ENCODE data around the gene IL34. TPM values are rescaled to one million over a fixed set of nuclear protein-coding genes. Genes with fewer than 3 reads are reported as not detected.

IL34 gene
- total and polyA plus RNA-seq, 2 of the 13 experiments (the other 11 are each of a cell fraction or from before 2014, with no cell fraction given): 1.2 to 1.3 TPM

DNA sequence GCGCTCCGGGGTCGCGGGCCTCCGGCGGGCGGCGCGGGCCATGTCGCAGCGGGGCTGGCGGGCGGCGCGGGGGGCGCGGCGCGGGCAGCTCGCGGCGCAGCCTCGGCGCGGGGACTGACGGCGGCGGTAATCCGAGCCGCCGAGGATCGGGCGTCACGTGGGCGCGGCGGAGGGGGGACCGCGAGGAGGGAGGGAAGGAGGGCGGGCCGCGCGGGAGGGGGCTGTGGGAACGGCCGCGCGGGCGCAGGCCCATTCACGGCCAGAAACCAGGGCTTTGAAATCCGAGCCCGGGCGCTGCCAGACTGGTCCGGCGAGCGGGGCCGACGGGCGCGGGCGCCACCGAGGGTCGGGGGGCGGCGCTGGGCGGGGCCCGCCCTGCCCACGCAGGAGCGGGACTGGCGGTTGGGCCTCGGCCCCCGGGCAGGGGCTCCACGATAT, 39.6 kb downstream of the IL34 start, which contains the start of gene MTSS2 (continued):
- TF ChIP-seq, protein P1, sequence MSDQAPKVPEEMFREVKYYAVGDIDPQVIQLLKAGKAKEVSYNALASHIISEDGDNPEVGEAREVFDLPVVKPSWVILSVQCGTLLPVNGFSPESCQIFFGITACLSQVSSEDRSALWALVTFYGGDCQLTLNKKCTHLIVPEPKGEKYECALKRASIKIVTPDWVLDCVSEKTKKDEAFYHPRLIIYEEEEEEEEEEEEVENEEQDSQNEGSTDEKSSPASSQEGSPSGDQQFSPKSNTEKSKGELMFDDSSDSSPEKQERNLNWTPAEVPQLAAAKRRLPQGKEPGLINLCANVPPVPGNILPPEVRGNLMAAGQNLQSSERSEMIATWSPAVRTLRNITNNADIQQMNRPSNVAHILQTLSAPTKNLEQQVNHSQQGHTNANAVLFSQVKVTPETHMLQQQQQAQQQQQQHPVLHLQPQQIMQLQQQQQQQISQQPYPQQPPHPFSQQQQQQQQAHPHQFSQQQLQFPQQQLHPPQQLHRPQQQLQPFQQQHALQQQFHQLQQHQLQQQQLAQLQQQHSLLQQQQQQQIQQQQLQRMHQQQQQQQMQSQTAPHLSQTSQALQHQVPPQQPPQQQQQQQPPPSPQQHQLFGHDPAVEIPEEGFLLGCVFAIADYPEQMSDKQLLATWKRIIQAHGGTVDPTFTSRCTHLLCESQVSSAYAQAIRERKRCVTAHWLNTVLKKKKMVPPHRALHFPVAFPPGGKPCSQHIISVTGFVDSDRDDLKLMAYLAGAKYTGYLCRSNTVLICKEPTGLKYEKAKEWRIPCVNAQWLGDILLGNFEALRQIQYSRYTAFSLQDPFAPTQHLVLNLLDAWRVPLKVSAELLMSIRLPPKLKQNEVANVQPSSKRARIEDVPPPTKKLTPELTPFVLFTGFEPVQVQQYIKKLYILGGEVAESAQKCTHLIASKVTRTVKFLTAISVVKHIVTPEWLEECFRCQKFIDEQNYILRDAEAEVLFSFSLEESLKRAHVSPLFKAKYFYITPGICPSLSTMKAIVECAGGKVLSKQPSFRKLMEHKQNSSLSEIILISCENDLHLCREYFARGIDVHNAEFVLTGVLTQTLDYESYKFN (CRISPR knock-in tag; conservative IDR thresholded peaks at IDR 0.05): 0 out of 2 replicates have a peak, but pooled peaks have one; percentile 45
- peak; percentile 33; the same call in 1 of the 2 replicates for TF ChIP-seq NCOA2 (CRISPR knock-in tag; IDR thresholded peaks at IDR 0.05)
- TF ChIP-seq, protein P2, sequence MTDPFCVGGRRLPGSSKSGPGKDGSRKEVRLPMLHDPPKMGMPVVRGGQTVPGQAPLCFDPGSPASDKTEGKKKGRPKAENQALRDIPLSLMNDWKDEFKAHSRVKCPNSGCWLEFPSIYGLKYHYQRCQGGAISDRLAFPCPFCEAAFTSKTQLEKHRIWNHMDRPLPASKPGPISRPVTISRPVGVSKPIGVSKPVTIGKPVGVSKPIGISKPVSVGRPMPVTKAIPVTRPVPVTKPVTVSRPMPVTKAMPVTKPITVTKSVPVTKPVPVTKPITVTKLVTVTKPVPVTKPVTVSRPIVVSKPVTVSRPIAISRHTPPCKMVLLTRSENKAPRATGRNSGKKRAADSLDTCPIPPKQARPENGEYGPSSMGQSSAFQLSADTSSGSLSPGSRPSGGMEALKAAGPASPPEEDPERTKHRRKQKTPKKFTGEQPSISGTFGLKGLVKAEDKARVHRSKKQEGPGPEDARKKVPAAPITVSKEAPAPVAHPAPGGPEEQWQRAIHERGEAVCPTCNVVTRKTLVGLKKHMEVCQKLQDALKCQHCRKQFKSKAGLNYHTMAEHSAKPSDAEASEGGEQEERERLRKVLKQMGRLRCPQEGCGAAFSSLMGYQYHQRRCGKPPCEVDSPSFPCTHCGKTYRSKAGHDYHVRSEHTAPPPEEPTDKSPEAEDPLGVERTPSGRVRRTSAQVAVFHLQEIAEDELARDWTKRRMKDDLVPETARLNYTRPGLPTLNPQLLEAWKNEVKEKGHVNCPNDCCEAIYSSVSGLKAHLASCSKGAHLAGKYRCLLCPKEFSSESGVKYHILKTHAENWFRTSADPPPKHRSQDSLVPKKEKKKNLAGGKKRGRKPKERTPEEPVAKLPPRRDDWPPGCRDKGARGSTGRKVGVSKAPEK (CRISPR knock-in tag; IDR thresholded peaks at IDR 0.05; ENCODE audit: borderline replicate concordance): no peak
- no peak for TF ChIP-seq ZNF672 (CRISPR knock-in tag; IDR thresholded peaks at IDR 0.05)
- no peak for TF ChIP-seq SRSF9 (IDR thresholded peaks at IDR 0.05; ENCODE audit: borderline replicate concordance, insufficient read depth, low read depth, low read length, poor library complexity, severe bottlenecking)
- peak; percentile 53 for TF ChIP-seq ZFX (CRISPR knock-in tag; IDR thresholded peaks at IDR 0.05; ENCODE audit: low read depth)
- peak; percentile 73; the same call in 1 of the 2 replicates for TF ChIP-seq TBX2 (CRISPR knock-in tag; IDR thresholded peaks at IDR 0.05; ENCODE audit: borderline replicate concordance)
- TF ChIP-seq ZBTB20 (CRISPR knock-in tag; IDR thresholded peaks at IDR 0.05; ENCODE audit: borderline replicate concordance, low read depth): no peak
- TF ChIP-seq, protein P3, sequence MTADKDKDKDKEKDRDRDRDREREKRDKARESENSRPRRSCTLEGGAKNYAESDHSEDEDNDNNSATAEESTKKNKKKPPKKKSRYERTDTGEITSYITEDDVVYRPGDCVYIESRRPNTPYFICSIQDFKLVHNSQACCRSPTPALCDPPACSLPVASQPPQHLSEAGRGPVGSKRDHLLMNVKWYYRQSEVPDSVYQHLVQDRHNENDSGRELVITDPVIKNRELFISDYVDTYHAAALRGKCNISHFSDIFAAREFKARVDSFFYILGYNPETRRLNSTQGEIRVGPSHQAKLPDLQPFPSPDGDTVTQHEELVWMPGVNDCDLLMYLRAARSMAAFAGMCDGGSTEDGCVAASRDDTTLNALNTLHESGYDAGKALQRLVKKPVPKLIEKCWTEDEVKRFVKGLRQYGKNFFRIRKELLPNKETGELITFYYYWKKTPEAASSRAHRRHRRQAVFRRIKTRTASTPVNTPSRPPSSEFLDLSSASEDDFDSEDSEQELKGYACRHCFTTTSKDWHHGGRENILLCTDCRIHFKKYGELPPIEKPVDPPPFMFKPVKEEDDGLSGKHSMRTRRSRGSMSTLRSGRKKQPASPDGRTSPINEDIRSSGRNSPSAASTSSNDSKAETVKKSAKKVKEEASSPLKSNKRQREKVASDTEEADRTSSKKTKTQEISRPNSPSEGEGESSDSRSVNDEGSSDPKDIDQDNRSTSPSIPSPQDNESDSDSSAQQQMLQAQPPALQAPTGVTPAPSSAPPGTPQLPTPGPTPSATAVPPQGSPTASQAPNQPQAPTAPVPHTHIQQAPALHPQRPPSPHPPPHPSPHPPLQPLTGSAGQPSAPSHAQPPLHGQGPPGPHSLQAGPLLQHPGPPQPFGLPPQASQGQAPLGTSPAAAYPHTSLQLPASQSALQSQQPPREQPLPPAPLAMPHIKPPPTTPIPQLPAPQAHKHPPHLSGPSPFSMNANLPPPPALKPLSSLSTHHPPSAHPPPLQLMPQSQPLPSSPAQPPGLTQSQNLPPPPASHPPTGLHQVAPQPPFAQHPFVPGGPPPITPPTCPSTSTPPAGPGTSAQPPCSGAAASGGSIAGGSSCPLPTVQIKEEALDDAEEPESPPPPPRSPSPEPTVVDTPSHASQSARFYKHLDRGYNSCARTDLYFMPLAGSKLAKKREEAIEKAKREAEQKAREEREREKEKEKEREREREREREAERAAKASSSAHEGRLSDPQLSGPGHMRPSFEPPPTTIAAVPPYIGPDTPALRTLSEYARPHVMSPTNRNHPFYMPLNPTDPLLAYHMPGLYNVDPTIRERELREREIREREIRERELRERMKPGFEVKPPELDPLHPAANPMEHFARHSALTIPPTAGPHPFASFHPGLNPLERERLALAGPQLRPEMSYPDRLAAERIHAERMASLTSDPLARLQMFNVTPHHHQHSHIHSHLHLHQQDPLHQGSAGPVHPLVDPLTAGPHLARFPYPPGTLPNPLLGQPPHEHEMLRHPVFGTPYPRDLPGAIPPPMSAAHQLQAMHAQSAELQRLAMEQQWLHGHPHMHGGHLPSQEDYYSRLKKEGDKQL (CRISPR knock-in tag; IDR thresholded peaks at IDR 0.05; ENCODE audit: low read depth): no peak
- TF ChIP-seq, protein P4, sequence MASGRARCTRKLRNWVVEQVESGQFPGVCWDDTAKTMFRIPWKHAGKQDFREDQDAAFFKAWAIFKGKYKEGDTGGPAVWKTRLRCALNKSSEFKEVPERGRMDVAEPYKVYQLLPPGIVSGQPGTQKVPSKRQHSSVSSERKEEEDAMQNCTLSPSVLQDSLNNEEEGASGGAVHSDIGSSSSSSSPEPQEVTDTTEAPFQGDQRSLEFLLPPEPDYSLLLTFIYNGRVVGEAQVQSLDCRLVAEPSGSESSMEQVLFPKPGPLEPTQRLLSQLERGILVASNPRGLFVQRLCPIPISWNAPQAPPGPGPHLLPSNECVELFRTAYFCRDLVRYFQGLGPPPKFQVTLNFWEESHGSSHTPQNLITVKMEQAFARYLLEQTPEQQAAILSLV (CRISPR knock-in tag; IDR thresholded peaks at IDR 0.05; ENCODE audit: borderline replicate concordance): no peak
- TF ChIP-seq ZNF607 (CRISPR knock-in tag; IDR thresholded peaks at IDR 0.05; ENCODE audit: borderline replicate concordance): 0 out of 2 replicates have a peak, but pooled peaks have one; percentile 61
- TF ChIP-seq, protein P5, sequence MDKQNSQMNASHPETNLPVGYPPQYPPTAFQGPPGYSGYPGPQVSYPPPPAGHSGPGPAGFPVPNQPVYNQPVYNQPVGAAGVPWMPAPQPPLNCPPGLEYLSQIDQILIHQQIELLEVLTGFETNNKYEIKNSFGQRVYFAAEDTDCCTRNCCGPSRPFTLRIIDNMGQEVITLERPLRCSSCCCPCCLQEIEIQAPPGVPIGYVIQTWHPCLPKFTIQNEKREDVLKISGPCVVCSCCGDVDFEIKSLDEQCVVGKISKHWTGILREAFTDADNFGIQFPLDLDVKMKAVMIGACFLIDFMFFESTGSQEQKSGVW (CRISPR knock-in tag; IDR thresholded peaks at IDR 0.05; ENCODE audit: borderline replicate concordance): no peak
- peak; percentile 24; the same call in 1 of the 2 replicates for TF ChIP-seq ZNF337 (CRISPR knock-in tag; IDR thresholded peaks at IDR 0.05; ENCODE audit: borderline replicate concordance, low read depth)
- peak; percentile 64 for TF ChIP-seq PHF21A (CRISPR knock-in tag; IDR thresholded peaks at IDR 0.05)
